ENCODE data around the gene CMTM7.

CMTM7 gene

DNA sequence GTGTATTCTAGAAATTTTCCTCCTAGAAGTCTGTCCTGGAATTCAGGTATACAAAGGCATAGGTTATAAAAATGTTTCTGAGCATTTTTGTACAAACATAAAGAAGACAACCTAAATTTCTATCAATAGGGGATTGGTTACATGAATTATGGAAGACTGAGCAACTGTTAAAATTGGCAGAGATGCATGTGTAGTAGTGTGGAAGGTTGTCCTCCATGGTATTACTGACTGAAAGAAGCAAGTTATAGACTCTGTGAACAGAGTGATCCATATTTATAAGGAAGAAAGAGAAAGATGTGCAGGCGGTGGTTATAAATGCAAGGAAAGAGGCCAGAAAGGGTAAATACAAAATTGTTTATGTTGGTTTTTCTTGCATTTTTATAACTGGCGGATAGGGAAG lies 38.3 kb upstream of the CMTM7 start:
- Histone ChIP-seq H3K36me3 (ENCODE audit: control insufficient read depth in 2 of 2, insufficient read depth in 1 of 2, low read length in 2 of 2) (peaks cover 0 to 6% of the 10 kb centered on the region in 2 experiments; a peak in 2 of 3 replicates), H3K4me1 (ENCODE audit: control insufficient read depth, insufficient read depth, low read length) (no peaks in the 10 kb centered on the region), H3K4me3 (ENCODE audit: low read depth, low read length) (no peak overlapping the region), H3K9me3 (ENCODE audit: control insufficient read depth, insufficient read depth, low read depth, low read length) (no peaks in the 10 kb centered on the region), H3K27ac (ENCODE audit: extremely low read depth, low read depth, low read length) (no peak overlapping the region)
- ChIA-PET CTCF (interaction anchor here (0.8 to 1.2 kb wide), 2 partner anchors 21 to 49 kb away, joined by 4 read pairs; no protein-coding TSS in a partner anchor), POLR2A (no interaction called here)
- TF ChIP-seq OVOL3 (tag by site-specific recombination; IDR thresholded peaks at IDR 0.05): no peak
- TF ChIP-seq SP2 (tag by site-specific recombination; IDR thresholded peaks at IDR 0.05): no peak
- TF ChIP-seq ZNF558 (tag by site-specific recombination; IDR thresholded peaks at IDR 0.05): no peak
- TF ChIP-seq ZNF292 (tag by site-specific recombination; IDR thresholded peaks at IDR 0.05; ENCODE audit: borderline replicate concordance, low read depth): no peak
- no peak for TF ChIP-seq ZNF350 (tag by site-specific recombination; IDR thresholded peaks at IDR 0.05)
- TF ChIP-seq GLIS2 (tag by site-specific recombination; IDR thresholded peaks at IDR 0.05): no peak
- TF ChIP-seq, protein P1, sequence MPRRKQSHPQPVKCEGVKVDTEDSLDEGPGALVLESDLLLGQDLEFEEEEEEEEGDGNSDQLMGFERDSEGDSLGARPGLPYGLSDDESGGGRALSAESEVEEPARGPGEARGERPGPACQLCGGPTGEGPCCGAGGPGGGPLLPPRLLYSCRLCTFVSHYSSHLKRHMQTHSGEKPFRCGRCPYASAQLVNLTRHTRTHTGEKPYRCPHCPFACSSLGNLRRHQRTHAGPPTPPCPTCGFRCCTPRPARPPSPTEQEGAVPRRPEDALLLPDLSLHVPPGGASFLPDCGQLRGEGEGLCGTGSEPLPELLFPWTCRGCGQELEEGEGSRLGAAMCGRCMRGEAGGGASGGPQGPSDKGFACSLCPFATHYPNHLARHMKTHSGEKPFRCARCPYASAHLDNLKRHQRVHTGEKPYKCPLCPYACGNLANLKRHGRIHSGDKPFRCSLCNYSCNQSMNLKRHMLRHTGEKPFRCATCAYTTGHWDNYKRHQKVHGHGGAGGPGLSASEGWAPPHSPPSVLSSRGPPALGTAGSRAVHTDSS (tag by site-specific recombination; IDR thresholded peaks at IDR 0.05): no peak
- no peak for TF ChIP-seq ZBTB26 (tag by site-specific recombination; optimal IDR thresholded peaks at IDR 0.05)
- TF ChIP-seq ZNF785 (tag by site-specific recombination; IDR thresholded peaks at IDR 0.05): no peak
- no peak for TF ChIP-seq GLI4 (tag by site-specific recombination; IDR thresholded peaks at IDR 0.05)
- TF ChIP-seq ZNF140 (tag by site-specific recombination; IDR thresholded peaks at IDR 0.05): no peak
- no peak for TF ChIP-seq ZFHX2 (tag by site-specific recombination; conservative IDR thresholded peaks at IDR 0.05)
- no peak for TF ChIP-seq ZNF704 (tag by site-specific recombination; IDR thresholded peaks at IDR 0.05)
- no peak for TF ChIP-seq ZNF146 (tag by site-specific recombination; IDR thresholded peaks at IDR 0.05)

DNA sequence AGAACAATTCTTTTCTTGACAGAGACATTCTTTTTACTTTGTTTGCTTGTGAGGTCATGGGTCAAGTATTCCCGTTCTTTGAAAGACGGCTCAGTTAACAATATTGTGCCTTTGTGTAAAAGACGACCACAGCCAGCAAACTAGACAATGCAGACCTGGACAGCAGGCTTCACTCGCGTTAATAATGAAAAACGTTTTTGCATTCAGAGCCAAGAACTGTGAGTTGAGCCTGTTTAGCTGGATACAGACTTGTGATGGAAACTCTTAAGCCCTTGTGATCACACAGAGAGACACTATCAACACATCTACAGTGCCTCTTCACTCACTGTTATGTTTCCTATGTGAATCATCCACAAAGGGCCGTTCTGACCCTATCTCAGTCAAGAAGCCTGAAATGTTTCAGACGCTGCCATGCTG lies 37.3 kb upstream of the CMTM7 start:
- H3K4me1 ChIP-seq (ENCODE audit: control insufficient read depth, insufficient read depth, low read length): no peaks in the 10 kb centered on the region
- no peak overlapping the region for H3K27ac ChIP-seq (ENCODE audit: extremely low read depth, low read depth, low read length)
- no peaks in the 10 kb centered on the region for H3K9me3 ChIP-seq (ENCODE audit: control insufficient read depth, insufficient read depth, low read depth, low read length)
- TF ChIP-seq ZNF391 (tag by site-specific recombination; IDR thresholded peaks at IDR 0.05; ENCODE audit: borderline replicate concordance, low read depth): no peak
- TF ChIP-seq, protein P2, sequence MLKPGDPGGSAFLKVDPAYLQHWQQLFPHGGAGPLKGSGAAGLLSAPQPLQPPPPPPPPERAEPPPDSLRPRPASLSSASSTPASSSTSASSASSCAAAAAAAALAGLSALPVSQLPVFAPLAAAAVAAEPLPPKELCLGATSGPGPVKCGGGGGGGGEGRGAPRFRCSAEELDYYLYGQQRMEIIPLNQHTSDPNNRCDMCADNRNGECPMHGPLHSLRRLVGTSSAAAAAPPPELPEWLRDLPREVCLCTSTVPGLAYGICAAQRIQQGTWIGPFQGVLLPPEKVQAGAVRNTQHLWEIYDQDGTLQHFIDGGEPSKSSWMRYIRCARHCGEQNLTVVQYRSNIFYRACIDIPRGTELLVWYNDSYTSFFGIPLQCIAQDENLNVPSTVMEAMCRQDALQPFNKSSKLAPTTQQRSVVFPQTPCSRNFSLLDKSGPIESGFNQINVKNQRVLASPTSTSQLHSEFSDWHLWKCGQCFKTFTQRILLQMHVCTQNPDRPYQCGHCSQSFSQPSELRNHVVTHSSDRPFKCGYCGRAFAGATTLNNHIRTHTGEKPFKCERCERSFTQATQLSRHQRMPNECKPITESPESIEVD (tag by site-specific recombination; IDR thresholded peaks at IDR 0.05): 0 out of 2 replicates have a peak, but pooled peaks have one; percentile 8
- peaks cover 0 to 6% of the 10 kb centered on the region in 2 experiments; a peak in 2 of 3 replicates for H3K36me3 ChIP-seq (ENCODE audit: control insufficient read depth in 2 of 2, insufficient read depth in 1 of 2, low read length in 2 of 2)
- no peak overlapping the region for H3K4me3 ChIP-seq (ENCODE audit: low read depth, low read length)
- ChIA-PET POLR2A (no interaction called here), CTCF (no interaction called here)

DNA sequence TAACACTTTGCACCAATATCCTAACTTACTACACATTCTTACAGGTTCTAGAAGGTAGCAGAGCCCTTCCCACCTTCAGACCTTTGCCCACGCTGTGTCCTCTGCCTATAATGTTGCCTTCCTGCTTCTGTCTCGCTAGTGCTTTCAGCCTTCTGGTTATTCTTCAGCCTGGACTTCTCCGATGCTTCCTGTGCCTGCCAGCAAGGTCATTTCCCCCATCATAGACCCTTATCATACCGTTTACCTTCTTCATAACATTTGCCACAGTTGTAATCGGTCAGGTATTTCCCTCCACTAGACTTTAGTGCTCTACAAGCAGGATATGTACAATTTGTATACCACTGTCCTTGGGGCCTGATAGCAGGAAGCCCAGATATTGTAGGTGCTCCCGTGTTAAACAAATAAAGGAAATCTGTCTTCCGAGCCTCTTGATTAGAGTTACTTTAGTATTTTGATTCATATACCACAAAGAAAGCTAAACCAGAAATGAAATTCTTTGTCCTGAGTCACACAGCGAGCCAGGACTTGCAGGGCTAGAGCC lies 35.8 kb upstream of the CMTM7 start:
- CTCF ChIA-PET: no interaction called here
- H3K4me1 ChIP-seq (ENCODE audit: control insufficient read depth, insufficient read depth, low read length): no peaks in the 10 kb centered on the region
- H3K36me3 ChIP-seq (ENCODE audit: control insufficient read depth in 2 of 2, insufficient read depth in 1 of 2, low read length in 2 of 2): peaks cover 0 to 6% of the 10 kb centered on the region in 2 experiments; a peak in 2 of 3 replicates
- no peaks in the 10 kb centered on the region for H3K9me3 ChIP-seq (ENCODE audit: control insufficient read depth, insufficient read depth, low read depth, low read length)
- POLR2A ChIA-PET: interaction anchor here (1.2 kb wide), 1 partner anchor 114 kb away, joined by 3 read pairs; no protein-coding TSS in a partner anchor
- no peak overlapping the region for H3K4me3 ChIP-seq (ENCODE audit: low read depth, low read length)
- no peak overlapping the region for H3K27ac ChIP-seq (ENCODE audit: extremely low read depth, low read depth, low read length)
- no peak for TF ChIP-seq MEIS1 (CRISPR knock-in tag; IDR thresholded peaks at IDR 0.05; ENCODE audit: borderline replicate concordance)
- no peak for TF ChIP-seq ZNF214 (tag by site-specific recombination; IDR thresholded peaks at IDR 0.05; ENCODE audit: borderline replicate concordance)
- TF ChIP-seq SCRT2 (tag by site-specific recombination; IDR thresholded peaks at IDR 0.05): no peak
- no peak for TF ChIP-seq ZNF398 (tag by site-specific recombination; IDR thresholded peaks at IDR 0.05)
- TF ChIP-seq TCF7L2 (IDR thresholded peaks at IDR 0.05; ENCODE audit: borderline replicate concordance, low read depth, low read length): no peak
- no peak for TF ChIP-seq ZNF362 (tag by site-specific recombination; IDR thresholded peaks at IDR 0.05)
- no peak for TF ChIP-seq ZNF48 (tag by site-specific recombination; IDR thresholded peaks at IDR 0.05)
- no peak for TF ChIP-seq ZNF777 (tag by site-specific recombination; IDR thresholded peaks at IDR 0.05; ENCODE audit: borderline replicate concordance)

All from HEK293 (cell line).